IPS-NIHi11 (cell line): ENCODE data around the gene MAN2B2.

Experiments
- DNase-seq: peaks from one replicate; pipeline ENCODE4 v3.0.0; 2012; ENCODE audit warnings: mixed read lengths, low spot score

The MAN2B2 gene

GRCh38 chr4:6595897-6596537 lies 21.0 kb downstream of the MAN2B2 start:
- peak; percentile 86 for DNase-seq

GRCh38 chr4:6596948-6597347 lies 22.0 kb downstream of the MAN2B2 start:
- DNase-seq, result no peak

- no peak for DNase-seq
Observed at GRCh38 chr4:6598127-6598526, 23.1 kb downstream of the MAN2B2 start.

DNA sequence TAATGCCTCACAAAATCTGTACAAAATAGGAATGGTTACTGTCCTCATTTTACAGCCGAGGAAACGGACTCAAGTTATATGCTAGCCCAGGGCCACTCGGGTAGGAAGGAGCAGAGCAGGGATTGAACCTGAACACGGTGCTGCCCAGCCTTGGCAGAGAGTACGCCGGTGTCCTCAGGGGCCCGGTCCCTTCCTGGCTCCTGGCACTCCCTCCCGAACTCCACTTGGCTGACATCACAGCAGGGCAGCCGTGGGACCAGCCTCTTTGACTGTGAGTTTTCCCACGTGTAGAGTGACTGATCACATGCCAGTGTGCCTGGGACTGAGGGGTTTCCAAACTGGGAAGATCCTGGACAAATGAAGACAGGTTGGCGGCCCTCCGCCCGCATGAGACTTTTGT lies 23.7 kb downstream of the MAN2B2 start:
- DNase-seq, result no peak

DNA sequence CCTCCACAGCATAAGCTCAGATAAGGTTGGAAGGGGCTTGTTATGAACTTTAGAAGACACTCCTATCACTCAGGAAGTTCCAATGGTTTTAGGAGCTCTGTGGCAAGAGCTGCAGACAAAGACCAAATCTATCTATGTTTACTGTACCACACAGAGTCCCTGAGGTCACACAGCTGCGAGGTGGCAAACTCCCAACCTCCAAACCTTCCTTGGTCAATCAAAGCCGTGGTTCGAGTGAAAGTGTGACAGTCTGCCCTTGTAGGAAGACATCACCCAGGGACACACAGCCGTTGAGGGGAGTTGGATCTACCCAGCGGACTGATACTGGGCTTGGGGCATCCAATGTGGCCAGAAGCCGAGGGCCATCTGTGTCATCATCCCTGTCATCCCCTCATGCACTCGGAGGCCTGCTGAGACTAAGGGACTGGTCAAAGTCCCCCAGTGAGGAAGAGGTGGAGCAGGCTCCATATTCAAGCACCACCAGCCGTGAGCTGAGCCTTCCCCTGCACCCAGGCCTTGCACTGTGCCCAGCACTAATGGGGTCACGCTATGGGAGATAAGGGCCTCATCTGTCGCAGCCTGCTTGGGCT lies 26.8 kb downstream of the MAN2B2 start:
- DNase-seq, result no peak

DNA sequence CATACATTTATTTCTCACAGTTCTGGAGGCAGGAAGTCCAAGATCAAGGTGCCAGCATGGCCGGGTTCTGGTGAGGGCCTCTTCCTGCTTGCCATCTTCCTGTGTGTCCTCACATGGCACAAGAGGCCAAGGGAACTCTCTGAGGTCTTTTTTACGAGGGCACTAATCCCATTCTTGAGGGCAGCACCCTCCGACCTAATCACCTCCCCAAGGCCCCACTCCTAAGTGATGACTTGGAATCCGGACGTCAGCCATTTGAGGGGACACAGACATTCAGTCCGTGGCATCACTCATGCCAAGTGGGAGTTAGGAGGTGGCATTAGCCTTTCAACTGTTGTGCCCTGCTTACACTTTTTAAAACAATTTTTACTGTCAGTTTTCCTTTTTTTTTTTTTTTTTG lies 27.3 kb downstream of the MAN2B2 start:
- DNase-seq, result no peak

- no peak for DNase-seq
Observed at GRCh38 chr4:6603128-6603527, 28.1 kb downstream of the MAN2B2 start.

GRCh38 chr4:6605114-6605513 lies 30.1 kb downstream of the MAN2B2 start:
- no peak for DNase-seq

DNA sequence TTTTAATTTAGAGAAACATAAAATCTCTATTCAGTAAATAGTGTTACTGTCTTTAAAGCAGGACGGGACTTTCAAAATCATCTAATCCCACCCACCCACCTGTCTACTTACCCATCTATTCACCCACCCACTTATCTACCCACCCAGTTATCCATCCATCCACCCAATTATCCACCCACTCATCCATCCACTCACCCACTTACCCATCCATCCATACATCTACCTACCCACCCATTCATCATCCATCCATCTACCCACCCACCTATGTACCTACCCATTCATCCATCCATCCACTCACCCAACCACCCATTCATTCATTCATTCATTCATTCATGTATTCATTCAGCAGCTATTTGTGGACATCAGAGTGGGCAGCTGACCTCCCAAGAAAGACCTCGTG lies 30.6 kb downstream of the MAN2B2 start:
- no peak for DNase-seq

DNA sequence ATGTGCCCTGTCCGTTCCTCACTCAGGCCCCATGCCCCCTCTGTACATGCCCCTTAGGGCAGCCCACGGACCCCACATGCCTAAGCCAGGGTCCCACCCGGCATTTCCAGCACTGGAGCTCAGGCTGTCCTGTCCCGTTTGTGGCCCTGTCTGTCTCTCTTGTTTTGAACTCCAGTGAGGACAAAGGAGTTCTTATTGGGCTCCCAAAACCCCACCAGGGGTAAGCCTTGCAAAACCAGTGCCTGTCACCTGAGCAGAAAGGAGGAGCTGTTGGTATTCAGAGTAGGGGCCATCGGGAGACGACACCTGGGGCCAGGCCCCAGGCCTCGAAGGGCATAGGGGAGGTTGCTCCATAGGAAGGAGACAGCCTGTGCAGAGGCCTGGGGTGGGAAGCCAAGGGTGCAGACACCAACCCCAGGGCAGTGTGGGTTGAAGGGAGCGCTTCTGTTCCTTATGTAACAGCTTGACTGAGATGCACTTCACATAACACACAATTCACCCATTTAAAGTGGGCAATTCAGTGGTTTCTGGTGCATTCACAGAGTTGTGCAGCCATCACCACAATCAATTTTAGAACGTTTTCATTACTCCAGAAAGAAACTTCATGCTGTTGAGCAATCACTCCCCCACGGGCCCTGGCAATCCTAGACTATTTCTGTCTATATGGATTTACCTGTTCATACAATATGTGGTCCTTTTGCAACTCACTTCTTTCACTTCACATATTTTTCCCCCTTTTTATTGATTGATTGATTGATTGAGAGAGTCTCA lies 31.7 kb downstream of the MAN2B2 start:
- DNase-seq, result no peak

DNA sequence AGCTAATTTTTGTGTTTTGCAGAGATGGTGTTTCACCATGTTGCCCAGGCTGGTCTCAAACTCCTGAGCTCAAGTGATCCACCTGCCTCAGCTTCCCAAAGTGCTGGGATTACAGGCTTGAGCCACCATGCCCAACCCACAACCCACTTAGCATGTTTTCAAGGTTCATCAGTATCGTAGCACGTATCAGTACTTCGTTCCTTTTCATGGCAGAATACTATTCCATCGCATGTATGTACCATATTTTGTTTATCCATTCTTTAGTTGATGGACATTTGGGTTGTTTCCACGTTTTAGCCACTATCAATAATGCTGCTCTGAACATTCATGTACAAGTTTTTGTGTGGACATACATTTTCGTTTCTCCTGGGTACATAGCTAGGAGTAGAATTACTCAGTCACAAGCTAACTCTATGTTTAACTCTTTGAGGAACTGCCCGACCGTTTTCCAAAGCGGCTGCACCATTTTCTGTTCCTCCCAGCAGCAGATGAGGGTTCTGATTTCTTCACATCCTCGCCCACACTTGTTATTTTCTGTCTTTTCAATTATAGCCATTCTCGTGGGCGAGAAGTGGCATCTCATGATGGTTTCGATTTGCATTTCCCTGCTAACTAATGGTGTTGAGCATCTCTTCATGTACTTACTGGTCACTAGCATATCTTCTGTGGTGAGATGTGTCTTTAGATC lies 32.5 kb downstream of the MAN2B2 start:
- no peak for DNase-seq

DNA sequence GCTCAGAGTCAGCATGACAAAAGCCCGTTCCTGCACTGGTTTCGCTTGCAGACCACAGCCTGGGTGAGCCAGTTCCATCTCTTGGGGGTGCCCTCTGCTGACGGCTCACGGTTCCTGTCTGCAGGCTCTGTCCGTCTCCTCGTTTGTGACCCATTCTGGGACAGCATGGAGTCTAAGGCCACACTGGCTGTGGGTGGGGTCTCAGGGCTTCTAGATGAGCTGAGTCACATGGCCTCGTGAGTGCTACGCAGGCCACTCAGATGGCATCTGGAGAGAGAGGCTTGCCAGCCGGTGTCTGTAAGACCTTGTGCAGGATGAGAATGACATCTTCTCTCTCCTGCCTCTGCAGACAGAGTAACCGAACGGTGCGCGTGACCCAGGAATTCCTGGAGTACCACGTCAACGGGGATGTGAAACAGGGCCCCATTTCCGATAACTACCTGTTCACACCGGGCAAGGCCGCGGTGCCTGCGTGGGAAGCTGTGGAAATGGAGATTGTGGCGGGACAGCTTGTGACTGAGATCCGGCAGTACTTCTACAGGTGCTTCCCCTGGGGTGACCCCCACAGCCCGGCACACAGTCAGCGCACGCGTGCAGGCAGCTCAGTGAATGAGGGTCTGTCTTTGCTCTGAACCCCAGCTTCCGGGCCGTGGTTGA lies 33.9 kb downstream of the MAN2B2 start:
- DNase-seq, result peak; percentile 53

GRCh38 chr4:6609415-6610079 lies 34.6 kb downstream of the MAN2B2 start:
- DNase-seq, result no peak

- no peak for DNase-seq
Observed at GRCh38 chr4:6610856-6611430, 36.0 kb downstream of the MAN2B2 start.

- no peak for DNase-seq
Observed at GRCh38 chr4:6612961-6613675, 38.1 kb downstream of the MAN2B2 start.

DNA sequence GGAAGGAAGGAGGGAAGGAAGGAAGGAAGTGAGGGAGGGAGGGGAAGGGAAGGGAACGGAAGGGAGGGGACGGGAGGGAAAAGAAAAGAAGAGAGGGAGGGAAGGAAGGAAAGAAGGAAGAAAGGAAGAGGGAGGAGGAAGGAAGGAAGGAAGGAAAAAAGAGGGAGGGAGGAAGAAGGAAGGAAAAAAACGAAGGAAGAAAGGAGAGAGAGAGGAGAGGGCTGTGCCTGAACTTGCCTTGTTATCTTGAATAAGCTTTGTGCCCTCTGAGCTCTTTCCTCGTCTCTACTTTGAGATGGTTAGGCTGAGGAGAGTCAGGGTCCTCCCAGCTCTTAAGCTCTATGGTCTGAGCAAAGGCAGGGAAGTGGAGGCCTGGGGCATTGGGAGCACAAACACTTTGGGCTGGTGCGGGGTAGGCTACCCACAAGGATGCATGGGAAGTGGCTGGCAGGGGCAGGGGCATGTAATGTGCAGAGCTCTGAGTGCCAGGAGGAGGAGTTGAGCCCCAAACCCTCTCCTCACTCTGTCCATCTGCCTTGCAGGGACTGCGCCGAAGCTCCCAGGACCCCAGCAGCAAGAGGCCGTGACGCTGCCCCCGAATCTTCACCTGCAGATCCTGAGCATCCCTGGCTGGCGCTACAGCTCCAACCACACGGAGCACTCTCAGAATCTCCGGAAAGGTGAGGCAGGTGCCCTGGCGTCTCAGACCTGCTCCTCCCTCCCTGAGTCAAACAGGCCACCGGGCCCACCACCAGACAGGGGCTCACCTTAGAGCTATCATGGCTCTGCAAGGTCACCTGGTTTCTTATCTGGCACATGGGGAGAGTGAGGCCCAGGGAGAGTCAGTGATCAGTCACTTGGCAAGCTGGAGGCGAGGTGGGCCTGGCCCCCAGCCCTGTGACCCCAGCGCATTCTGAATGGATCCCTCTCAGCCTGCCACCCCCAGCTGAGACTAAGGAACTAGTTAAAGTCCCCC lies 39.0 kb downstream of the MAN2B2 start:
- DNase-seq, result no peak

DNA sequence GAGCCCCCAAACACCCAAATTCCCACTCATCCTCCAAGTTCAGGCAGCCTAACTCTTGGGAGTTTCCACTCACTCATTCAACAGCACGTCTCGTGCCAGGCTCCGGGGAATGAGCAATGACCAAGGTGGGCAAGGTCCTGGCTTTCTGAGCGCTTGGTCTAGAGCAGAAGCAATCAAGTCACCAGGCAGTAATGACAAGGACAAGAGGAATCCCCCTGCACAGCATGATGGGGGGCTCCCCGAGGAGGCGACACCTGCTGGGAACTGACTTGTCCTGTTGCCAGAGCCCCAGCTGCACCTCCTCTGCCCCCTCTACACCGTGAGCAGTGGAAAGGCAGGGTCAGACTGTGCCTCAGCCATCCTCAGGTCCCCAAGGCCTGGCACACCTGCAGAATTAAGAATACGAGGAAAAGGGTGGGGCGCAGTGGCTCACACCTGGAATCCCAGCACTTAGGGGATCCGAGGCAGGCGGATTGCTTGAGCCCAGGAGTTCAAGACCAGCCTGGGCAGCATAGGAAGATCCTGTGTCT lies 39.8 kb downstream of the MAN2B2 start:
- no peak for DNase-seq

GRCh38 chr4:6616087-6616995 lies 41.4 kb downstream of the MAN2B2 start:
- no peak for DNase-seq
